WTC11 (cell line): ENCODE data around the gene ENOX2. TPM values are rescaled to one million over a fixed set of nuclear protein-coding genes. Genes with fewer than 3 reads are reported as not detected.

Experiments used
- ATAC-seq: fragments of 200-7000 bp; cut with Tn5 transposase; 2 replicates; pipeline ENCODE4 v1.10.0; 2021; ENCODE audit warnings: mild to moderate bottlenecking, moderate library complexity
- CTCF ChIA-PET: fragments of 300-600 bp; sonication (Branson Sonifier 250); formaldehyde crosslinking; loops from one replicate; lab custom pipeline; 2021; ENCODE audit warnings: antibody characterized with exemption; lab: Charles Lee
- POLR2A ChIA-PET: fragments of 350-600 bp; sonication (Branson Sonifier 250); formaldehyde crosslinking; loops from one replicate; lab custom pipeline; 2021; ENCODE audit warnings: antibody characterized with exemption; lab: Charles Lee
- DNase-seq: peaks from one replicate; pipeline ENCODE4 v3.0.0; 2021; ENCODE audit warnings: low spot score
- H3K27ac Mint-ChIP-seq: 2 replicates; pipeline ENCODE4 v1.8.0; 2021; ENCODE audit warnings: mixed read lengths
- H3K27me3 Mint-ChIP-seq: 2 replicates; pipeline ENCODE4 v1.8.0; 2021; ENCODE audit warnings: low read depth, mild to moderate bottlenecking, moderate library complexity, mixed read lengths
- H3K36me3 Mint-ChIP-seq: 2 replicates; pipeline ENCODE4 v1.8.0; 2021; ENCODE audit warnings: mixed read lengths
- H3K4me1 Mint-ChIP-seq: 2 replicates; pipeline ENCODE4 v1.8.0; 2022; ENCODE audit warnings: mixed read lengths
- H3K4me3 Mint-ChIP-seq: 2 replicates; pipeline ENCODE4 v1.8.0; 2021; ENCODE audit warnings: mild to moderate bottlenecking, moderate library complexity, mixed read lengths
- H3K9me3 Mint-ChIP-seq: 2 replicates; pipeline ENCODE4 v1.8.0; 2021; ENCODE audit warnings: mixed read lengths
- ARID4B ChIP-seq: sonication (generic); formaldehyde crosslinking; IDR thresholded peaks from 2 replicates; pipeline ENCODE4 v1.8.0; 2023; ENCODE audit warnings: missing genetic modification reagents, mild to moderate bottlenecking, borderline replicate concordance
- CBFB ChIP-seq: sonication (generic); formaldehyde crosslinking; IDR thresholded peaks from 2 replicates; pipeline ENCODE4 v1.8.1; 2022; ENCODE audit warnings: mild to moderate bottlenecking, low read depth, missing genetic modification reagents
- CDX4 ChIP-seq: fragments of 250-450 bp; sonication (Bioruptor Pico); IDR thresholded peaks from 2 replicates; pipeline ENCODE4 v1.9.0; 2021; ENCODE audit warnings: moderate library complexity, mild to moderate bottlenecking, inconsistent platforms, borderline replicate concordance
- ELF4 ChIP-seq: sonication (generic); formaldehyde crosslinking; IDR thresholded peaks from 2 replicates; pipeline ENCODE4 v1.8.1; 2022; ENCODE audit warnings: low read depth, mild to moderate bottlenecking, moderate library complexity, missing genetic modification reagents
- FOXK1 ChIP-seq: sonication (generic); formaldehyde crosslinking; IDR thresholded peaks from 2 replicates; pipeline ENCODE4 v1.8.0; 2022; ENCODE audit warnings: mild to moderate bottlenecking, moderate library complexity, missing genetic modification reagents
- FOXP1 ChIP-seq: sonication (generic); formaldehyde crosslinking; IDR thresholded peaks from 2 replicates; pipeline ENCODE4 v1.8.0; 2022; ENCODE audit warnings: missing genetic modification reagents, mild to moderate bottlenecking, moderate library complexity, borderline replicate concordance
- GRHL2 ChIP-seq: fragments of 250-450 bp; sonication (Bioruptor Pico); IDR thresholded peaks from 2 replicates; pipeline ENCODE4 v1.8.0; 2022; ENCODE audit warnings: mild to moderate bottlenecking, moderate library complexity; ENCODE audit not compliant: insufficient replicate concordance, severe bottlenecking
- HMGA2 ChIP-seq: fragments of 250-450 bp; sonication (Bioruptor Pico); IDR thresholded peaks from 2 replicates; pipeline ENCODE4 v1.4.0; 2021; ENCODE audit warnings: mild to moderate bottlenecking, moderate library complexity
- NFYB ChIP-seq: sonication (generic); formaldehyde crosslinking; conservative IDR thresholded peaks from 2 replicates; pipeline ENCODE4 v1.8.0; 2022; ENCODE audit warnings: low read depth, missing genetic modification reagents
- NR1H2 ChIP-seq: sonication (generic); formaldehyde crosslinking; IDR thresholded peaks from 2 replicates; pipeline ENCODE4 v1.9.0; 2021; ENCODE audit warnings: mild to moderate bottlenecking, moderate library complexity, missing genetic modification reagents
- RORB ChIP-seq: fragments of 250-450 bp; sonication (Bioruptor Pico); IDR thresholded peaks from 2 replicates; pipeline ENCODE4 v1.9.0; 2021; ENCODE audit warnings: mild to moderate bottlenecking
- SOX15 ChIP-seq: fragments of 250-450 bp; sonication (Bioruptor Pico); IDR thresholded peaks from 2 replicates; pipeline ENCODE4 v1.9.0; 2021; ENCODE audit warnings: mild to moderate bottlenecking
- STAT6 ChIP-seq: sonication (generic); formaldehyde crosslinking; conservative IDR thresholded peaks from 2 replicates; pipeline ENCODE4 v1.8.1; 2023; ENCODE audit warnings: mild to moderate bottlenecking, low read depth, missing genetic modification reagents, moderate library complexity
- ZNF532 ChIP-seq: fragments of 250-450 bp; sonication (Bioruptor Pico); IDR thresholded peaks from 2 replicates; pipeline ENCODE4 v1.9.0; 2021; ENCODE audit warnings: mild to moderate bottlenecking, borderline replicate concordance
- total RNA-seq: library from RNA; stranded (reverse); gene quantifications from 3 replicates; pipeline ENCODE4 v1.2.3, GENCODE V29; 2021
- TF ChIP-seq, protein P1 (sequence below): fragments of 250-450 bp; sonication (Bioruptor Pico); IDR thresholded peaks from 2 replicates; pipeline ENCODE4 v1.9.0; 2021; ENCODE audit warnings: mild to moderate bottlenecking

ENOX2 gene
- total RNA-seq, 1 experiment from 2014 or later = 13.8 TPM

DNA sequence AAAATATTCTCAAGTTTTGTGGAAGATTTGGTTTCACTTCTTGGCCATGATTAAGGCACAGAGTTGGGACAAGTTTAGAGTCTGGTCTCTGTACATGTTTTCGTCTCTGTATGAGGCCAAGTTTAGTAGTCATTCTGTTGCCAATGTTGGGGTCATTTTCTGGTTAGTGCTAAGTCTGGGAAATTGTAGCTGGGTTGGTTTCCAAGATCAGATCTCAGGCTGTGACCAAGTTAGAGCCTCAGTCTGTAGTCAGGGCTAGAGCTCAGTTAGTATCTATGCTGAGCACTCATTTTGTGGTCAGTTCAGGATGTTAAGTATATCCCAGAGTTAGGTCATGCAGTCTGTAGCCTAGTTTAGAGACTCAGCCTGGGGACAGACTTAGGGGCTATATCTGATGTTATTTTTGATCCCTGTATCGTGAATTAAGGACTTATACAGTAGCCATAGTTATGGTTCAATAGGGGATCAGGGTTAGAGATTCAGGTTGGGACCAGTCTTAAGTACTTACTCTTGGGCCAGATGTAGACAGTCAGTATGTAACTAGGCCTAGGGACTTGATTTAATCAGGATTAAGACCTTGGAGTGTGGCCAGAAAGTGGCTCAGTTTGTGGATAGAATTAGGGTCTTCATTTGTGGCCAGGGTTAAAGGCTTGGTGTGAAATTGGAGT lies 6.6 kb upstream of the ENOX2 start (continued):
- no peak for TF ChIP-seq HMGA2 (CRISPR knock-in tag)
- no peak for TF ChIP-seq ZNF532 (CRISPR knock-in tag)
- no peak for TF ChIP-seq CBFB
- no peak for TF ChIP-seq FOXP1 (CRISPR knock-in tag)

- Mint-ChIP-seq H3K9me3 (no peaks in the 10 kb centered on the region), H3K4me3 (no peak overlapping the region), H3K27me3 (peaks cover 4% of the 10 kb centered on the region)
- POLR2A ChIA-PET = no interaction called here
- no peak for TF ChIP-seq CDX4
- no peak for TF ChIP-seq ELF4
- no peak for TF ChIP-seq NR1H2 (CRISPR knock-in tag)
- TF ChIP-seq, protein P1, sequence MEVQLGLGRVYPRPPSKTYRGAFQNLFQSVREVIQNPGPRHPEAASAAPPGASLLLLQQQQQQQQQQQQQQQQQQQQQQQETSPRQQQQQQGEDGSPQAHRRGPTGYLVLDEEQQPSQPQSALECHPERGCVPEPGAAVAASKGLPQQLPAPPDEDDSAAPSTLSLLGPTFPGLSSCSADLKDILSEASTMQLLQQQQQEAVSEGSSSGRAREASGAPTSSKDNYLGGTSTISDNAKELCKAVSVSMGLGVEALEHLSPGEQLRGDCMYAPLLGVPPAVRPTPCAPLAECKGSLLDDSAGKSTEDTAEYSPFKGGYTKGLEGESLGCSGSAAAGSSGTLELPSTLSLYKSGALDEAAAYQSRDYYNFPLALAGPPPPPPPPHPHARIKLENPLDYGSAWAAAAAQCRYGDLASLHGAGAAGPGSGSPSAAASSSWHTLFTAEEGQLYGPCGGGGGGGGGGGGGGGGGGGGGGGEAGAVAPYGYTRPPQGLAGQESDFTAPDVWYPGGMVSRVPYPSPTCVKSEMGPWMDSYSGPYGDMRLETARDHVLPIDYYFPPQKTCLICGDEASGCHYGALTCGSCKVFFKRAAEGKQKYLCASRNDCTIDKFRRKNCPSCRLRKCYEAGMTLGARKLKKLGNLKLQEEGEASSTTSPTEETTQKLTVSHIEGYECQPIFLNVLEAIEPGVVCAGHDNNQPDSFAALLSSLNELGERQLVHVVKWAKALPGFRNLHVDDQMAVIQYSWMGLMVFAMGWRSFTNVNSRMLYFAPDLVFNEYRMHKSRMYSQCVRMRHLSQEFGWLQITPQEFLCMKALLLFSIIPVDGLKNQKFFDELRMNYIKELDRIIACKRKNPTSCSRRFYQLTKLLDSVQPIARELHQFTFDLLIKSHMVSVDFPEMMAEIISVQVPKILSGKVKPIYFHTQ (CRISPR knock-in tag) = no peak
- no peak for TF ChIP-seq GRHL2
- no peak for TF ChIP-seq NFYB (CRISPR knock-in tag)
- TF ChIP-seq STAT6 (CRISPR knock-in tag) = no peak
- TF ChIP-seq SOX15 (CRISPR knock-in tag) = no peak
- no peak for TF ChIP-seq RORB (CRISPR knock-in tag)
- no peak for TF ChIP-seq ARID4B (CRISPR knock-in tag)
- TF ChIP-seq FOXK1 (CRISPR knock-in tag) = no peak
- no peak for TF ChIP-seq FOXP1 (CRISPR knock-in tag)
- TF ChIP-seq, all 79 proteins: peak for 0
- CTCF ChIA-PET = no interaction called here
- no peak for DNase-seq
- ATAC-seq = no peak
- Mint-ChIP-seq H3K4me1 (peaks cover 2% of the 10 kb centered on the region; the same call in 1 of the 2 replicates), H3K36me3 (no peaks in the 10 kb centered on the region), H3K27ac (no peak overlapping the region)
Measured at GRCh38 chrX:130906776-130907175, 3.8 kb upstream of the ENOX2 start.
